ENCODE measurements around the gene CEP55.
"Not testable (repeated sequence)": the region's sequence is repeated elsewhere in the genome, so short reads cannot be mapped to it uniquely, and the experiment has no call there.

The CEP55 gene

GRCh38 chr10:93515071-93516005 is 18.9 kb downstream of the CEP55 start:
- FAIRE-seq, result no peak

- FAIRE-seq, result no peak
Observed at GRCh38 chr10:93516006-93516380, 19.6 kb downstream of the CEP55 start.

GRCh38 chr10:93518531-93518930 is 22.1 kb downstream of the CEP55 start:
- FAIRE-seq, result no peak

GRCh38 chr10:93535293-93535692 is 38.9 kb downstream of the CEP55 start:
- FAIRE-seq, result no peak

GRCh38 chr10:93540871-93541270 is 44.5 kb downstream of the CEP55 start:
- FAIRE-seq, result not testable (repeated sequence)

- FAIRE-seq, result no peak
Observed at GRCh38 chr10:93541402-93542357, 45.3 kb downstream of the CEP55 start.

- no peak for FAIRE-seq
Observed at GRCh38 chr10:93542358-93542791, 46.0 kb downstream of the CEP55 start.

- FAIRE-seq, result not testable (repeated sequence)
Observed at GRCh38 chr10:93546995-93547394, 50.6 kb downstream of the CEP55 start.

- FAIRE-seq, result no peak
Observed at GRCh38 chr10:93547522-93547921, 51.1 kb downstream of the CEP55 start.

- no peak for FAIRE-seq
Observed at GRCh38 chr10:93548376-93549071, 52.1 kb downstream of the CEP55 start.

GRCh38 chr10:93550606-93551005 is 54.2 kb downstream of the CEP55 start:
- no peak for FAIRE-seq

- no peak for FAIRE-seq
Observed at GRCh38 chr10:93552780-93553179, 56.4 kb downstream of the CEP55 start.

- no peak for FAIRE-seq
Observed at GRCh38 chr10:93553482-93554315, 57.3 kb downstream of the CEP55 start.

GRCh38 chr10:93554316-93554663 is 57.9 kb downstream of the CEP55 start:
- no peak for FAIRE-seq

- FAIRE-seq, result peak; percentile 5
Observed at GRCh38 chr10:93554760-93555432, 58.5 kb downstream of the CEP55 start.

- FAIRE-seq, result no peak
Observed at GRCh38 chr10:93559490-93559889, 63.1 kb downstream of the CEP55 start.

- no peak for FAIRE-seq
Observed at GRCh38 chr10:93560541-93560940, 64.1 kb downstream of the CEP55 start.

GRCh38 chr10:93565446-93565845 is 69.0 kb downstream of the CEP55 start:
- no peak for FAIRE-seq

GRCh38 chr10:93566435-93567276 is 70.2 kb downstream of the CEP55 start, which contains the start of gene FFAR4:
Gene FFAR4, plus strand, starts transcription at chr10:93566665. Its CDS starts 56 bp downstream, at chr10:93566721.
- FAIRE-seq, result no peak

Data from TTC549 (cell line).